Measurements from ENCODE around the gene PDZD4.
"Not testable (repeated sequence)": the region's sequence is repeated elsewhere in the genome, so short reads cannot be mapped to it uniquely, and the experiment has no call there.

Gene PDZD4

GRCh38 chrX:153844509-153845082 lies 14.3 kb upstream of the PDZD4 start:
- no peak for DNase-seq (ENCODE audit: low read depth in 2 of 2)

- DNase-seq (ENCODE audit: low read depth in 2 of 2) = no peak
Observed at GRCh38 chrX:153836921-153837320, 6.6 kb upstream of the PDZD4 start.

GRCh38 chrX:153832728-153833127 lies 2.4 kb upstream of the PDZD4 start:
- DNase-seq (ENCODE audit: low read depth in 2 of 2) = no peak

GRCh38 chrX:153831429-153832150 lies 1.2 kb upstream of the PDZD4 start:
- DNase-seq (ENCODE audit: low read depth in 2 of 2) = no peak

GRCh38 chrX:153830640-153831428 lies 490 bp upstream of the PDZD4 start:
- no peak for DNase-seq (ENCODE audit: low read depth in 2 of 2)

GRCh38 chrX:153829549-153829798 lies 870 bp downstream of the PDZD4 start:
- no peak for DNase-seq (ENCODE audit: low read depth in 2 of 2)

- no peak for DNase-seq (ENCODE audit: low read depth in 2 of 2)
Observed at GRCh38 chrX:153828723-153829548, 1.4 kb downstream of the PDZD4 start.

- DNase-seq (ENCODE audit: low read depth in 2 of 2) = no peak
Observed at GRCh38 chrX:153828308-153828707, 2.0 kb downstream of the PDZD4 start.

- no peak for DNase-seq (ENCODE audit: low read depth in 2 of 2)
Observed at GRCh38 chrX:153827903-153828302, 2.4 kb downstream of the PDZD4 start.

- DNase-seq (ENCODE audit: low read depth in 2 of 2) = no peak
Observed at GRCh38 chrX:153827016-153827415, 3.3 kb downstream of the PDZD4 start.

GRCh38 chrX:153825042-153825441 lies 5.3 kb downstream of the PDZD4 start:
- DNase-seq (ENCODE audit: low read depth in 2 of 2) = no peak

GRCh38 chrX:153824348-153824747 lies 6.0 kb downstream of the PDZD4 start:
- no peak for DNase-seq (ENCODE audit: low read depth in 2 of 2)

- no peak for DNase-seq (ENCODE audit: low read depth in 2 of 2)
Observed at GRCh38 chrX:153821066-153821465, 9.3 kb downstream of the PDZD4 start.

- no peak for DNase-seq (ENCODE audit: low read depth in 2 of 2)
Observed at GRCh38 chrX:153820601-153821000, 9.7 kb downstream of the PDZD4 start.

- DNase-seq (ENCODE audit: low read depth in 2 of 2) = no peak
Observed at GRCh38 chrX:153819384-153820040, 10.8 kb downstream of the PDZD4 start.

- peak; percentile 27 to 34 for DNase-seq (ENCODE audit: low read depth in 2 of 2)
Observed at GRCh38 chrX:153818571-153819383, 11.6 kb downstream of the PDZD4 start.

GRCh38 chrX:153818064-153818463 lies 12.3 kb downstream of the PDZD4 start:
- not testable (repeated sequence) for DNase-seq (ENCODE audit: low read depth in 2 of 2)

GRCh38 chrX:153816831-153817690 lies 13.3 kb downstream of the PDZD4 start:
- DNase-seq (ENCODE audit: low read depth in 2 of 2) = no peak

GRCh38 chrX:153814591-153815315 lies 15.6 kb downstream of the PDZD4 start:
- DNase-seq (ENCODE audit: low read depth in 2 of 2) = no peak

Data from stimulated activated CD8-positive, alpha-beta memory T cell treated with anti-CD3 and anti-CD28 coated beads, Interleukin-2, amount 100 ng/mL, for 48 hours (primary cell).